GM21447 (cell line): ENCODE measurements around the gene BRWD1.
A peak's percentile ranks its signal among the peaks of the same experiment; 100 is the strongest.

Experiments
- ATAC-seq: cut with Tn5 transposase; IDR thresholded peaks from one replicate; pipeline ENCODE4 v1.9.1; 2021; ENCODE audit not compliant: unreplicated experiment

BRWD1 gene

GRCh38 chr21:39208624-39209333, 104.7 kb downstream of the BRWD1 start:
- no peak for ATAC-seq

- ATAC-seq = no peak
Measured at GRCh38 chr21:39204134-39204533, 109.3 kb downstream of the BRWD1 start.

GRCh38 chr21:39198800-39199199, 114.6 kb downstream of the BRWD1 start:
- no peak for ATAC-seq

GRCh38 chr21:39197448-39198233, 115.8 kb downstream of the BRWD1 start:
- ATAC-seq = no peak

GRCh38 chr21:39196838-39197237, 116.6 kb downstream of the BRWD1 start:
- ATAC-seq = no peak

GRCh38 chr21:39196310-39196709, 117.1 kb downstream of the BRWD1 start:
- ATAC-seq = no peak

- ATAC-seq = no peak
Measured at GRCh38 chr21:39193380-39193779, 120.1 kb downstream of the BRWD1 start.

- no peak for ATAC-seq
Measured at GRCh38 chr21:39189857-39190604, 123.4 kb downstream of the BRWD1 start.

GRCh38 chr21:39188521-39189139, 124.8 kb downstream of the BRWD1 start:
- no peak for ATAC-seq

- no peak for ATAC-seq
Measured at GRCh38 chr21:39187141-39187540, 126.3 kb downstream of the BRWD1 start.

GRCh38 chr21:39186676-39187075, 126.8 kb downstream of the BRWD1 start:
- ATAC-seq = no peak

GRCh38 chr21:39185157-39185556, 128.3 kb downstream of the BRWD1 start:
- no peak for ATAC-seq

GRCh38 chr21:39184050-39184980, 129.1 kb downstream of the BRWD1 start:
- no peak for ATAC-seq

- peak; percentile 80 for ATAC-seq
Measured at GRCh38 chr21:39183272-39184049, 130.0 kb downstream of the BRWD1 start, which contains the start of gene PSMG1. Gene PSMG1, minus strand, starts transcription at chr21:39183451. Its CDS starts 66 bp downstream, at chr21:39183385.

GRCh38 chr21:39182484-39183271, 130.8 kb downstream of the BRWD1 start:
- peak; percentile 5 for ATAC-seq

- ATAC-seq = no peak
Measured at GRCh38 chr21:39182016-39182415, 131.4 kb downstream of the BRWD1 start.

GRCh38 chr21:39181205-39181818, 132.1 kb downstream of the BRWD1 start:
- ATAC-seq = no peak

- no peak for ATAC-seq
Measured at GRCh38 chr21:39180429-39181019, 132.9 kb downstream of the BRWD1 start.
